ENCODE data around the gene HMGCS1.

The HMGCS1 gene

DNA sequence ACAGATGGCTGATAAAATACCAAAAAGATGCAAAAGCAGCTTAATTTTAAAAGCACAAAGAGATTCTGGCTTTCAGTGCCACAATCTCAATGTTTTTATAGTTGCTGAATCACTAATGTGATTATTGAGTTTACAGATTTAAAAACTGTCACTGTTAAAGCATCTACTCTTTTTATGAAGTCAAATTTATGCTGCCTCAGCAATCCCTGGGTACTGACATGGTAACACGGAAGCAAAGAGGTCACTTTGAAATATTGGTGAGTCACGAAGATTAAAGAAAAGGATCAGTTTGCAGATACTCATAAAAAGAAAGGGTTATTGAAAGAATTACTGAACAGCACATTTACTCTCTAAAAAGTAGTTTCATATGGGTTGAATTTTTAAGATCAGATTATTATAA, 39.7 kb upstream of the HMGCS1 start:
- no peaks in the 10 kb centered on the region for H3K4me1 ChIP-seq (ENCODE audit: low read length)
- H3K9me3 ChIP-seq (ENCODE audit: insufficient read depth, low read length): no peaks in the 10 kb centered on the region
- TF ChIP-seq EZH2phosphoT487 (IDR thresholded peaks at IDR 0.05; ENCODE audit: low read depth): no peak
- TF ChIP-seq, protein P1, sequence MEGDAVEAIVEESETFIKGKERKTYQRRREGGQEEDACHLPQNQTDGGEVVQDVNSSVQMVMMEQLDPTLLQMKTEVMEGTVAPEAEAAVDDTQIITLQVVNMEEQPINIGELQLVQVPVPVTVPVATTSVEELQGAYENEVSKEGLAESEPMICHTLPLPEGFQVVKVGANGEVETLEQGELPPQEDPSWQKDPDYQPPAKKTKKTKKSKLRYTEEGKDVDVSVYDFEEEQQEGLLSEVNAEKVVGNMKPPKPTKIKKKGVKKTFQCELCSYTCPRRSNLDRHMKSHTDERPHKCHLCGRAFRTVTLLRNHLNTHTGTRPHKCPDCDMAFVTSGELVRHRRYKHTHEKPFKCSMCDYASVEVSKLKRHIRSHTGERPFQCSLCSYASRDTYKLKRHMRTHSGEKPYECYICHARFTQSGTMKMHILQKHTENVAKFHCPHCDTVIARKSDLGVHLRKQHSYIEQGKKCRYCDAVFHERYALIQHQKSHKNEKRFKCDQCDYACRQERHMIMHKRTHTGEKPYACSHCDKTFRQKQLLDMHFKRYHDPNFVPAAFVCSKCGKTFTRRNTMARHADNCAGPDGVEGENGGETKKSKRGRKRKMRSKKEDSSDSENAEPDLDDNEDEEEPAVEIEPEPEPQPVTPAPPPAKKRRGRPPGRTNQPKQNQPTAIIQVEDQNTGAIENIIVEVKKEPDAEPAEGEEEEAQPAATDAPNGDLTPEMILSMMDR (IDR thresholded peaks at IDR 0.05; ENCODE audit: low read depth, low read length): no peak
- no peak overlapping the region for H2AFZ ChIP-seq (ENCODE audit: low read depth, low read length)
- no peaks in the 10 kb centered on the region for H3K79me2 ChIP-seq (ENCODE audit: low read length)
- H3K9ac ChIP-seq (ENCODE audit: low read length): no peak overlapping the region
- H3K36me3 ChIP-seq (replicated peaks; ENCODE audit: low read depth, low read length): no peaks in the 10 kb centered on the region
- no peaks in the 10 kb centered on the region for H3K27me3 ChIP-seq (ENCODE audit: low read depth, low read length)
- H3K4me3 ChIP-seq (ENCODE audit: low read length): no peak overlapping the region
- no peak overlapping the region for H3K27ac ChIP-seq (ENCODE audit: low read length)
- H3K4me2 ChIP-seq (ENCODE audit: low read length): no peak overlapping the region
- H4K20me1 ChIP-seq (ENCODE audit: insufficient read depth, low read length): no peaks in the 10 kb centered on the region

DNA sequence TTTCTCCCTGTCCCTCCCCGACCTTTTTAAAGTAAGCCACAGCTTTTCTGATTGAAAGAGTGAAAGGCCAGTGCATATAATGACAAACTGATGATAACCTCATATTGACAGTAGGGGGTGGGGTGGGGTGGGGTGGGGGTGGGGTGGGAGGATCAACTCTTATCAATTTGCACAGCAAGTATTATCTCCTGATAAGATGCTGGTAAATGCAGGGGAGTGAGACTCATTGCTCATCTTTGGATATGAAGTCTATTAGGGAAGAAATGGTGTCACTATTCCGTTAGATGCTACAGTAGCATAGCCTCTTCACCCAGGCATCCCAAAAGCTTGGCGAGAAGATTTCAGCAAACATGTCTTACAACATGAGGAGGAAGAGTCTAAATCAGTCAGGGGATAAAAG, 38.9 kb upstream of the HMGCS1 start:
- TF ChIP-seq, protein P1 (IDR thresholded peaks at IDR 0.05; ENCODE audit: low read depth, low read length): no peak
- no peak for TF ChIP-seq EZH2phosphoT487 (IDR thresholded peaks at IDR 0.05; ENCODE audit: low read depth)
- H3K79me2 ChIP-seq (ENCODE audit: low read length): no peaks in the 10 kb centered on the region
- H3K9ac ChIP-seq (ENCODE audit: low read length): no peak overlapping the region
- no peak overlapping the region for H3K4me3 ChIP-seq (ENCODE audit: low read length)
- no peaks in the 10 kb centered on the region for H3K9me3 ChIP-seq (ENCODE audit: insufficient read depth, low read length)
- H3K36me3 ChIP-seq (replicated peaks; ENCODE audit: low read depth, low read length): no peaks in the 10 kb centered on the region
- no peaks in the 10 kb centered on the region for H3K27me3 ChIP-seq (ENCODE audit: low read depth, low read length)
- no peaks in the 10 kb centered on the region for H4K20me1 ChIP-seq (ENCODE audit: insufficient read depth, low read length)
- no peak overlapping the region for H2AFZ ChIP-seq (ENCODE audit: low read depth, low read length)
- H3K27ac ChIP-seq (ENCODE audit: low read length): no peak overlapping the region
- no peaks in the 10 kb centered on the region for H3K4me1 ChIP-seq (ENCODE audit: low read length)
- H3K4me2 ChIP-seq (ENCODE audit: low read length): no peak overlapping the region

DNA sequence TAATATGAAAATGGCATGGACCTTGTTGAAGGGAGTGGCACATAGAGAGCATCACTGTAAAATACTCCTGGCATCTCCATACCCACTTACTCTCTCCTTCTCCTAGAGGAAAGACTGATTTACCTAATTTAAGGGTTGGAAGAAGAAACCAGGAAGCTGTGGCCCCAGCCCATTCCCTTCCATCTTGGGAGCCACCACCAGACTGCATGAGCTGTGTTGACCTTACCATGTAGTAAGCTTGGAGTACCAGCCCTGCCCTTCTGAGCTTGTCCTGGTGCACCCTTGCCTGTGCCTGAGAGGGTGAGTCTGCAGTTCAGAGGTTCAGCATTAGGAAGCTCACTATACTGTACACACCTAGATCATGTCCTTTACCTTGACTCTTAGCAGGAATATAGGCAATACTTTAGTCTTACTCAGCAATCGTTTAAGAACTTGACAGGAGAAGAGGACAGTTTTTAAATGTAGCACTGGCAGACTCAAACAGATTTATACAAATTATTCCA, 35.7 kb upstream of the HMGCS1 start:
- TF ChIP-seq, protein P1 (IDR thresholded peaks at IDR 0.05; ENCODE audit: low read depth, low read length): no peak
- TF ChIP-seq EZH2phosphoT487 (IDR thresholded peaks at IDR 0.05; ENCODE audit: low read depth): no peak
- Histone ChIP-seq H3K27ac (ENCODE audit: low read length) (no peak overlapping the region), H3K27me3 (ENCODE audit: low read depth, low read length) (no peaks in the 10 kb centered on the region), H3K9ac (ENCODE audit: low read length) (no peak overlapping the region), H4K20me1 (ENCODE audit: insufficient read depth, low read length) (no peaks in the 10 kb centered on the region), H3K4me3 (ENCODE audit: low read length) (no peak overlapping the region), H3K36me3 (replicated peaks; ENCODE audit: low read depth, low read length) (no peaks in the 10 kb centered on the region), H2AFZ (ENCODE audit: low read depth, low read length) (no peak overlapping the region), H3K4me2 (ENCODE audit: low read length) (no peak overlapping the region), H3K9me3 (ENCODE audit: insufficient read depth, low read length) (no peaks in the 10 kb centered on the region), H3K4me1 (ENCODE audit: low read length) (no peaks in the 10 kb centered on the region), H3K79me2 (ENCODE audit: low read length) (no peaks in the 10 kb centered on the region)

DNA sequence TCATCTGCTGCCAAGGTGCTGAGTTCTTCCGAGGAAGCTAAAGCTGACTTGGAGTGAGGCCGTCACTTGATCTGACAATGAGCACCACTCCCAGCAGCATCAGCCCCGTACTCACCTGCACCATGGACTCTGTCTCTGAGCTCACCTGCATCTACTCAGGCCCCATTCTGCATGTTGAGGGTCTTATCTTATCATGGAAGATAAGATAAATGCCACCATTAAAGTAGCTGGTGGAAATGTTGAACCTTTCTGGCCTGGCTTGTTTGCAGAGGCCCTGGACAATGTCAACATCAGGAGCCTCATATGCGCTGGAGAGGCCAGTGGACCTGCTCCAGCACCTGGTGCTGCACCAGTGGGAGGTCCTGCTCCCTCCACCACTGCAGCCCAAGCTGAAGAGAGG, 35.0 kb upstream of the HMGCS1 start:
- Histone ChIP-seq H3K4me2 (ENCODE audit: low read length) (no peak overlapping the region), H3K79me2 (ENCODE audit: low read length) (no peaks in the 10 kb centered on the region), H3K4me3 (ENCODE audit: low read length) (no peak overlapping the region), H3K27ac (ENCODE audit: low read length) (no peak overlapping the region), H4K20me1 (ENCODE audit: insufficient read depth, low read length) (no peaks in the 10 kb centered on the region), H3K9ac (ENCODE audit: low read length) (no peak overlapping the region), H3K27me3 (ENCODE audit: low read depth, low read length) (no peaks in the 10 kb centered on the region), H2AFZ (ENCODE audit: low read depth, low read length) (no peak overlapping the region), H3K9me3 (ENCODE audit: insufficient read depth, low read length) (no peaks in the 10 kb centered on the region), H3K36me3 (replicated peaks; ENCODE audit: low read depth, low read length) (no peaks in the 10 kb centered on the region), H3K4me1 (ENCODE audit: low read length) (no peaks in the 10 kb centered on the region)
- no peak for TF ChIP-seq EZH2phosphoT487 (IDR thresholded peaks at IDR 0.05; ENCODE audit: low read depth)
- TF ChIP-seq, protein P1 (IDR thresholded peaks at IDR 0.05; ENCODE audit: low read depth, low read length): no peak
